Right lobe of liver (tissue), 4 donors: ENCODE data around the gene TOGARAM2.

Experiments used
- CTCF ChIP-seq, 4 donors: fragments of 200-600 bp in 3 of 4; fragments of 450-650 bp in 1 of 4; IDR thresholded peaks; one replicate each; pipeline versions ENCODE4 v1.5.1 to v1.8.0; 2016 to 2022; ENCODE audit warnings: antibody characterized with exemption in 4 of 4, mild to moderate bottlenecking in 2 of 4
- POLR2A ChIP-seq: fragments of 450-650 bp; IDR thresholded peaks from one replicate; pipeline ENCODE4 v1.6.1; 2017; ENCODE audit warnings: antibody characterized with exemption, mild to moderate bottlenecking
- donor health status: DM: no; HTN: no; CAD: no.
- donor health status: DM: no; HTN: no; CAD: no.
- donor health status: DM: no; HTN: yes; CAD: no.

GRCh38 chr2:29082804-29083495, 101.9 kb downstream of the TOGARAM2 start:
- no peak for TF ChIP-seq CTCF (IDR thresholded peaks at IDR 0.05)
- no peak for TF ChIP-seq POLR2A
